ENCODE measurements around the gene RNASE9.

RNASE9 gene

GRCh38 chr14:20551606-20552005 lies 9.2 kb downstream of the RNASE9 start:
- Histone ChIP-seq H3K27me3 (ENCODE audit: control insufficient read depth in 1 of 2, insufficient read depth in 2 of 2, low read length in 2 of 2) (no peaks in the 10 kb centered on the region), H3K36me3 (ENCODE audit: insufficient read depth, low read length) (no peaks in the 10 kb centered on the region)

DNA sequence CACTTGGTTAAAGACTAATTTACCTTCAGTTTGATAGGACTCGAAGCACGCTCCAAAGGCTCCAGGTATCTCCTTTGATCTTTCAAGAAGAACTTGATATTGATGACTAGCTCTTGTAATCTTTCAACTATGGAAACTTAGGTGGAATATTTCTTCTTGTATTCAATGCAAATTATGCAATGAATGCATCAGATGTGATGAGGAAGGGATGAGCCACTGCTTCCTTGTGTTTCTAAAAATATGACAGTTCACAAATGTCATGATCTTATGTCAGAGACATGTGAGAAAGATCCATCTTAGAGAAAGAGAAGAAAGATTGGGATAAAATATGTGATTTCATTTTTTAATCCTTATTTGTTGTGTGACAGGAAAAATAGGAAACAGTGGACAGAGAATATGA lies 9.9 kb downstream of the RNASE9 start:
- no peaks in the 10 kb centered on the region for H3K36me3 ChIP-seq (ENCODE audit: insufficient read depth, low read length)
- no peaks in the 10 kb centered on the region for H3K9me3 ChIP-seq (ENCODE audit: low read length)
- H3K4me3 ChIP-seq (ENCODE audit: low read depth in 1 of 2, low read length in 2 of 2) = no peak overlapping the region
- H3K27me3 ChIP-seq (ENCODE audit: control insufficient read depth in 1 of 2, insufficient read depth in 2 of 2, low read length in 2 of 2) = no peaks in the 10 kb centered on the region
- H3K4me1 ChIP-seq (ENCODE audit: insufficient read depth, low read length) = no peaks in the 10 kb centered on the region
- H3K9ac ChIP-seq (ENCODE audit: low read length) = no peak overlapping the region
- no peak overlapping the region for H3K27ac ChIP-seq (ENCODE audit: low read depth, low read length)

More at GRCh38 chr14:20551606-20552005, 9.2 kb downstream of the RNASE9 start:
- Histone ChIP-seq H3K4me3 (ENCODE audit: low read depth in 1 of 2, low read length in 2 of 2) (no peak overlapping the region), H3K27ac (ENCODE audit: low read depth, low read length) (no peak overlapping the region), H3K4me1 (ENCODE audit: insufficient read depth, low read length) (no peaks in the 10 kb centered on the region), H3K9me3 (ENCODE audit: low read length) (no peaks in the 10 kb centered on the region), H3K9ac (ENCODE audit: low read length) (no peak overlapping the region)

- no peaks in the 10 kb centered on the region for H3K9me3 ChIP-seq (ENCODE audit: low read length)
- no peaks in the 10 kb centered on the region for H3K27me3 ChIP-seq (ENCODE audit: control insufficient read depth in 1 of 2, insufficient read depth in 2 of 2, low read length in 2 of 2)
- no peak overlapping the region for H3K9ac ChIP-seq (ENCODE audit: low read length)
- no peaks in the 10 kb centered on the region for H3K4me1 ChIP-seq (ENCODE audit: insufficient read depth, low read length)
- no peak overlapping the region for H3K27ac ChIP-seq (ENCODE audit: low read depth, low read length)
- H3K36me3 ChIP-seq (ENCODE audit: insufficient read depth, low read length) = no peaks in the 10 kb centered on the region
- H3K4me3 ChIP-seq (ENCODE audit: low read depth in 1 of 2, low read length in 2 of 2) = no peak overlapping the region
These were observed 12.3 kb downstream of the RNASE9 start for GRCh38 chr14:20548414-20549158.

GRCh38 chr14:20546877-20547276 lies 14.0 kb downstream of the RNASE9 start:
- H3K36me3 ChIP-seq (ENCODE audit: insufficient read depth, low read length) = no peaks in the 10 kb centered on the region
- H3K4me3 ChIP-seq (ENCODE audit: low read depth in 1 of 2, low read length in 2 of 2) = no peak overlapping the region
- no peak overlapping the region for H3K9ac ChIP-seq (ENCODE audit: low read length)
- H3K4me1 ChIP-seq (ENCODE audit: insufficient read depth, low read length) = no peaks in the 10 kb centered on the region
- no peaks in the 10 kb centered on the region for H3K9me3 ChIP-seq (ENCODE audit: low read length)
- no peak overlapping the region for H3K27ac ChIP-seq (ENCODE audit: low read depth, low read length)
- H3K27me3 ChIP-seq (ENCODE audit: control insufficient read depth in 1 of 2, insufficient read depth in 2 of 2, low read length in 2 of 2) = no peaks in the 10 kb centered on the region

GRCh38 chr14:20539906-20540305 lies 20.9 kb downstream of the RNASE9 start:
- H3K4me1 ChIP-seq (ENCODE audit: insufficient read depth, low read length) = no peaks in the 10 kb centered on the region
- no peak overlapping the region for H3K4me3 ChIP-seq (ENCODE audit: low read depth in 1 of 2, low read length in 2 of 2)
- no peak overlapping the region for H3K27ac ChIP-seq (ENCODE audit: low read depth, low read length)
- H3K36me3 ChIP-seq (ENCODE audit: insufficient read depth, low read length) = no peaks in the 10 kb centered on the region
- H3K9ac ChIP-seq (ENCODE audit: low read length) = no peak overlapping the region
- no peaks in the 10 kb centered on the region for H3K27me3 ChIP-seq (ENCODE audit: control insufficient read depth in 1 of 2, insufficient read depth in 2 of 2, low read length in 2 of 2)
- H3K9me3 ChIP-seq (ENCODE audit: low read length) = no peaks in the 10 kb centered on the region

DNA sequence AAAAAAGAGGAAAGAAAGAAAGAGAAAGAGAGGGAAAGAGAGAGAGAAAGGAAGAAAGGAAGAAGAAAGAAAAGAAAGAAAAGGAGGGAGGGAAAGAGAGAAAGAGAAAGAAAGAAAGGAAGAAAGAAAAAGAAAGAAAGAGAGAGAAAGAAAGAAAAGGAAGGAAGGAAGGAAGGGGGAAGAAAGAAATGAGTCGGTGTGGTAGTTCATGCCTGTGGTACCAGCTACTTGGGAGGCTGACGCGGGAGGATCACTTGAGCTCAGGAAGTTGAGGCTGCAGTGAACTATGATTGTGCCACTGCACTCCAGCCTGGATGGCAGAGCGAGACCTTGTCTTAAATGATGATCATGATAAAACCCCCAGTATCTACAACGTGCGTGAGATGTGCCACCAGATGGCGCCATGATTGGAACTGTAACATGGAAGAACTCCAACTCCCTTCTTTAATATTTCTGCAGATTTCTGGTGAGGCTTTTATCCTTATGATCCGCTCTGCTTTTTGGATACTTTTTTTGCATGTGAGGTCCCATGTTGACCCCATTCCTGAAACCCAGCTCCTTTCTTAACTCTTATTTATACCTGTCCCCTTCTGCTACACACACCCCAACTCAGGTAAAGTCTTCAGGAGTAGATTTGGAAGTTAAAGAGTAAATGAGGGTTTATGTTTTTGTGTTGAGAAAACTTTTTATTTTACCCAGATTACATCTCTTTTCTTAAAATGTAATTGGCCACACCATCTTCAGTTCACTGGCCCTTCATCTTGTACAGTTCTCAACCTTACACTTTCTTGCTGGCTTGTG lies 29.9 kb downstream of the RNASE9 start:
- Histone ChIP-seq H3K27me3 (ENCODE audit: control insufficient read depth in 1 of 2, insufficient read depth in 2 of 2, low read length in 2 of 2) (no peaks in the 10 kb centered on the region), H3K9ac (ENCODE audit: low read length) (no peak overlapping the region), H3K4me1 (ENCODE audit: insufficient read depth, low read length) (no peaks in the 10 kb centered on the region), H3K36me3 (ENCODE audit: insufficient read depth, low read length) (no peaks in the 10 kb centered on the region), H3K4me3 (ENCODE audit: low read depth in 1 of 2, low read length in 2 of 2) (no peak overlapping the region), H3K27ac (ENCODE audit: low read depth, low read length) (no peak overlapping the region), H3K9me3 (ENCODE audit: low read length) (no peaks in the 10 kb centered on the region)

- Histone ChIP-seq H3K4me1 (ENCODE audit: insufficient read depth, low read length) (no peaks in the 10 kb centered on the region), H3K4me3 (ENCODE audit: low read depth in 1 of 2, low read length in 2 of 2) (no peak overlapping the region), H3K27me3 (ENCODE audit: control insufficient read depth in 1 of 2, insufficient read depth in 2 of 2, low read length in 2 of 2) (no peaks in the 10 kb centered on the region), H3K27ac (ENCODE audit: low read depth, low read length) (no peak overlapping the region), H3K36me3 (ENCODE audit: insufficient read depth, low read length) (no peaks in the 10 kb centered on the region), H3K9me3 (ENCODE audit: low read length) (no peaks in the 10 kb centered on the region), H3K9ac (ENCODE audit: low read length) (no peak overlapping the region)
These were observed 31.0 kb downstream of the RNASE9 start for GRCh38 chr14:20529806-20530205.

DNA sequence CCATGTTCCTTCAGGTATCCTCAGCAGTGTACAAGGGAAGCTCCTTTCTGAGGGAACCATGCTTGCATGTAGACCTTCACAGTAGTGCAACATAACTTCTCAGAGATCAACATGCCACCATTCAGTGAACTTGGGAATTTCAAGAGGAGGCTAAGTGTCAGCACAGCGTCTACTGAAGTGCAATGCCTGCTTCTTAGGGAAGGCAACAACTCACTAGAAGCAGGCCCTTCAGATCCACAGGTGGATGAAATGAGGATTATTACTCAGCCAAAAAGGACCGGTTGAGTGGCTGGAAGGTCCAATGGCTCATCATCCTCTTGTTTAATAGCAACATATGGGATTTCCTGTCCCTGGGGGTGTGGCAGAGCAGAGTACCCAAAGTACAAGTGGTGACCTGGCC lies 36.8 kb downstream of the RNASE9 start:
- Histone ChIP-seq H3K9me3 (ENCODE audit: low read length) (no peaks in the 10 kb centered on the region), H3K27ac (ENCODE audit: low read depth, low read length) (no peak overlapping the region), H3K4me1 (ENCODE audit: insufficient read depth, low read length) (no peaks in the 10 kb centered on the region), H3K9ac (ENCODE audit: low read length) (no peak overlapping the region), H3K27me3 (ENCODE audit: control insufficient read depth in 1 of 2, insufficient read depth in 2 of 2, low read length in 2 of 2) (no peaks in the 10 kb centered on the region), H3K4me3 (ENCODE audit: low read depth in 1 of 2, low read length in 2 of 2) (no peak overlapping the region), H3K36me3 (ENCODE audit: insufficient read depth, low read length) (no peaks in the 10 kb centered on the region)

GRCh38 chr14:20522332-20522731 lies 38.5 kb downstream of the RNASE9 start:
- Histone ChIP-seq H3K36me3 (ENCODE audit: insufficient read depth, low read length) (no peaks in the 10 kb centered on the region), H3K9ac (ENCODE audit: low read length) (no peak overlapping the region), H3K4me3 (ENCODE audit: low read depth in 1 of 2, low read length in 2 of 2) (no peak overlapping the region), H3K9me3 (ENCODE audit: low read length) (no peaks in the 10 kb centered on the region), H3K27me3 (ENCODE audit: control insufficient read depth in 1 of 2, insufficient read depth in 2 of 2, low read length in 2 of 2) (no peaks in the 10 kb centered on the region), H3K27ac (ENCODE audit: low read depth, low read length) (no peak overlapping the region), H3K4me1 (ENCODE audit: insufficient read depth, low read length) (no peaks in the 10 kb centered on the region)

DNA sequence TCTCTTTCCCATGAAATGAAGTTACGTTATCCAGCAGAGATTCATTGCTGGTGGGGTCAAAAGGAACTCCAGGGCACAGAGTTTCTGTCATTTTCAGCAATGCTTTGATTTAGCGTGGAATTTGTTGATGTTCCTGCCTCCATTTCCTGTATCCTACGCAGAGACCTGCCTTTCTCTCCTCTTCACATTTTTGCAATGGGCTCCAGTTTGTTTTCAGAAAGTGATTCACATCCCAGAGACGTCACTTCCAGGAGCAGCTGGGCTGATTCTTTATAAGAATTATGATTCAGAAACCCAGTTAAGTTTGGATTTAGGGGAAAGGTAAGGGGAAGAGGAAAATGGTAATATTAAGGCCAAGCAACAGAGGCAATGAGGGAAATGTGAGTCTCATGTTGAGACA lies 43.9 kb downstream of the RNASE9 start:
- Histone ChIP-seq H3K27ac (ENCODE audit: low read depth, low read length) (no peak overlapping the region), H3K4me3 (ENCODE audit: low read depth in 1 of 2, low read length in 2 of 2) (no peak overlapping the region), H3K36me3 (ENCODE audit: insufficient read depth, low read length) (no peaks in the 10 kb centered on the region), H3K27me3 (ENCODE audit: control insufficient read depth in 1 of 2, insufficient read depth in 2 of 2, low read length in 2 of 2) (no peaks in the 10 kb centered on the region), H3K9me3 (ENCODE audit: low read length) (no peaks in the 10 kb centered on the region), H3K4me1 (ENCODE audit: insufficient read depth, low read length) (no peaks in the 10 kb centered on the region), H3K9ac (ENCODE audit: low read length) (no peak overlapping the region)

- H3K36me3 ChIP-seq (ENCODE audit: insufficient read depth, low read length) = no peaks in the 10 kb centered on the region
- H3K9me3 ChIP-seq (ENCODE audit: low read length) = no peaks in the 10 kb centered on the region
- H3K9ac ChIP-seq (ENCODE audit: low read length) = no peak overlapping the region
- H3K4me1 ChIP-seq (ENCODE audit: insufficient read depth, low read length) = no peaks in the 10 kb centered on the region
- no peak overlapping the region for H3K4me3 ChIP-seq (ENCODE audit: low read depth in 1 of 2, low read length in 2 of 2)
- H3K27me3 ChIP-seq (ENCODE audit: control insufficient read depth in 1 of 2, insufficient read depth in 2 of 2, low read length in 2 of 2) = no peaks in the 10 kb centered on the region
- H3K27ac ChIP-seq (ENCODE audit: low read depth, low read length) = no peak overlapping the region
These were observed 45.0 kb downstream of the RNASE9 start for GRCh38 chr14:20515846-20516245.

Measured in muscle layer of colon (tissue), 2 donors.